Adipocyte (in vitro differentiated cells): ENCODE data around the gene DENND5A.

Source experiments
- DNase-seq: peaks from one replicate; pipeline ENCODE4 v3.0.0-alpha.2; 2015; ENCODE audit warnings: low read depth
- H3K27me3 ChIP-seq: replicated peaks from 2 replicates; pipeline ENCODE4 v1.7.0; 2013; ENCODE audit warnings: mild to moderate bottlenecking, low read length, moderate library complexity; ENCODE audit not compliant: control insufficient read depth, insufficient read depth
- H3K36me3 ChIP-seq: 2 replicates; pipeline ENCODE4 v1.7.0; 2013; ENCODE audit warnings: low read length, mild to moderate bottlenecking, moderate library complexity; ENCODE audit not compliant: control insufficient read depth, insufficient read depth, severe bottlenecking
- H3K4me1 ChIP-seq: 2 replicates; pipeline ENCODE4 v1.7.0; 2013; ENCODE audit warnings: mild to moderate bottlenecking, low read length, moderate library complexity; ENCODE audit not compliant: control insufficient read depth, insufficient read depth
- H3K4me3 ChIP-seq: 2 replicates; pipeline ENCODE4 v1.7.0; 2013; ENCODE audit warnings: mild to moderate bottlenecking, low read length, moderate library complexity
- H3K9ac ChIP-seq: 2 replicates; pipeline ENCODE4 v1.7.0; 2013; ENCODE audit warnings: mild to moderate bottlenecking, low read length, moderate library complexity
- H3K9me3 ChIP-seq: 2 replicates; pipeline ENCODE4 v1.7.0; 2013; ENCODE audit warnings: mild to moderate bottlenecking, low read length, moderate library complexity; ENCODE audit not compliant: control insufficient read depth

The DENND5A gene

GRCh38 chr11:9277176-9277575, 12.0 kb upstream of the DENND5A start:
- Histone ChIP-seq H3K36me3 (peaks cover 27% of the 10 kb centered on the region), H3K4me3 (no peak overlapping the region), H3K9ac (no peak overlapping the region), H3K9me3 (no peaks in the 10 kb centered on the region), H3K4me1 (peaks cover 2% of the 10 kb centered on the region), H3K27me3 (no peaks in the 10 kb centered on the region)
- DNase-seq, result no peak

- DNase-seq, result no peak
- no peak overlapping the region for H3K9ac ChIP-seq
- H3K4me3 ChIP-seq, result no peak overlapping the region
- peaks cover 2% of the 10 kb centered on the region for H3K4me1 ChIP-seq
- no peaks in the 10 kb centered on the region for H3K9me3 ChIP-seq
- H3K36me3 ChIP-seq, result peaks cover 21% of the 10 kb centered on the region
- no peaks in the 10 kb centered on the region for H3K27me3 ChIP-seq
These were observed 11.4 kb upstream of the DENND5A start for GRCh38 chr11:9276571-9276970.

DNA sequence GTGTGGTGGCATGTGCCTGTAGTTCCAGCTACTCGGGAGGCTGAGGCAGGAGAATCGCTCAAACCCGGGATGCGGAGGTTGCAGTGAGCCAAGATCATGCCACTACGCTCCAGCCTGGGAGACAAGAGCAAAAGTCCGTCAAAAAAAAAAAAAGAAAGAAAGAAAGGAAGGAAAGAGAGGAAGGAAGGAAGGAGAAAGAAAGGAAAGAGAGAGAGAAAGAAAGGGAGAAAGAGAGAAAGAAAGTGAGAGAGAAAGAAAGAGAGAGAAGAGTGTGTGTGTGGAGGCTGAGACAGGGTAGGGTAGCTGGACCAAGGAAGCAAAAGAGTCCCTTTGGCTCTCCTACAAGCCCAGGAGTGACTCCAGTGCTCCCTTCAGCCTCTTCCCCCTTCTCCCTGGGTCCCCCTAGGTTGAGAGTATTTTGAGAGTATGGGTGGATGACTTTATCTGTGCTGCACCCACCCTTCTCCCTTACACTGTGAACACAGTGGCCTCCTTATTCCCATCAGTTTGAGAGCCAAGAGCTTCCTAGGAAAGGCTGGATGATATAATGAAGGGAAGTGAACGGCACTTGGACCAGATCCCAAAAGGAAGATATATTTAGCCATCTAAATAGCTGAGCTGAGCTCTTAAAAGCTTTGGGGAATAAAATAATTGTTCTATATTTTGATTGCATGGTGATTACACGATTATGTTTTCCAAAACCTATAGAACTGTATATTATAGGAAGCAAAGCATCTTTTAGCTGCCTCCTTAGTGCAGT, 9.5 kb upstream of the DENND5A start:
- Histone ChIP-seq H3K4me3 (no peak overlapping the region), H3K9me3 (no peaks in the 10 kb centered on the region), H3K36me3 (peaks cover 6% of the 10 kb centered on the region), H3K4me1 (peaks cover 2% of the 10 kb centered on the region), H3K9ac (no peak overlapping the region), H3K27me3 (no peaks in the 10 kb centered on the region)
- DNase-seq, result no peak

DNA sequence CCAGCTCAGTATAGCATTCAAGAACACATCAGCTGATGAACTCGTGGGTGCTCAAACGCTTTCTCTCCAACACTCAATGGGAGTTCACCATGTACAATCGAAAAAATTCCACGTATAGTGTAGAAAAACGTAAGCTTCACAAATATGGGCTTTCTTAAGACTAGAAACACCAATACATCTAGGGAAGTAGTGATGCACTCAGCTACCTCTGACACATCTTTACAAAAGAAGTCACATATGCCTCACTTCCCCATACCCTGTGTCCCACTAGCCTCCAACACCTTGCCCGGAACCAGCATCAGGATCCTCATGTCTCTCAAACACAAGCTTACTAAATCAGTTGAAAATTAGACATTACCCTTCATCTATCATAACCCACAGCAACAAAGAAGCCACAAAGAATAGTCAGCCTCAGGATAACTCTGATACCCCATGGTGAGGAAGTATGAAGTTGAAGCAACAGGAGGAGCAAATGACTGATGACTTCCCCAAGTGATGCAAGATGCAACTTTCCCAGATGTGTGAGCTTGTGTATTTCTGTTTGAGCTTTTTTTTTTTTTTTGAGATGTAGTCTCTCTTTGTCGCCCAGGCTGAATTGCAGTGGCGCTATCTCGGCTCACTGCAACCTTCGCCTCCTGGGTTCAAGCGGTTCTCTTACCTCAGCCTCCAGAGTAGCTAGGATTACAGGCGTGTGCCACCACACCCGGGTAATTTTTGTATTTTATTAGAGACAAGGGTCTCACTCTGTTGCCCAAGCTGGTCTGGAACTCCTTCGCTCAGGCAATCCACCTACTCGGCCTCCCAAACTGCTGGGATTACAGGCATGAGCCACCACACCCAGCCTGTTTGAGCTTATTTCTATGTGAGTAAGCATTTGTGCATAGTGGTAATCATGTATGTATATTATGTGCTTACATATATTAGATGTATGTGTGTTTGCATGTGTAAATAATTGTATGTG, 8.5 kb upstream of the DENND5A start:
- Histone ChIP-seq H3K9me3 (no peaks in the 10 kb centered on the region), H3K36me3 (peaks cover 6% of the 10 kb centered on the region), H3K4me1 (peaks cover 2% of the 10 kb centered on the region), H3K27me3 (no peaks in the 10 kb centered on the region), H3K4me3 (no peak overlapping the region), H3K9ac (no peak overlapping the region)
- no peak for DNase-seq

GRCh38 chr11:9269492-9270013, 4.4 kb upstream of the DENND5A start:
- peaks cover 8% of the 10 kb centered on the region for H3K4me1 ChIP-seq
- no peaks in the 10 kb centered on the region for H3K9me3 ChIP-seq
- DNase-seq, result peak; percentile 53
- H3K36me3 ChIP-seq, result no peaks in the 10 kb centered on the region
- no peak overlapping the region for H3K4me3 ChIP-seq
- H3K9ac ChIP-seq, result no peak overlapping the region
- no peaks in the 10 kb centered on the region for H3K27me3 ChIP-seq

GRCh38 chr11:9267680-9268079, 2.5 kb upstream of the DENND5A start:
- H3K36me3 ChIP-seq, result no peaks in the 10 kb centered on the region

DNA sequence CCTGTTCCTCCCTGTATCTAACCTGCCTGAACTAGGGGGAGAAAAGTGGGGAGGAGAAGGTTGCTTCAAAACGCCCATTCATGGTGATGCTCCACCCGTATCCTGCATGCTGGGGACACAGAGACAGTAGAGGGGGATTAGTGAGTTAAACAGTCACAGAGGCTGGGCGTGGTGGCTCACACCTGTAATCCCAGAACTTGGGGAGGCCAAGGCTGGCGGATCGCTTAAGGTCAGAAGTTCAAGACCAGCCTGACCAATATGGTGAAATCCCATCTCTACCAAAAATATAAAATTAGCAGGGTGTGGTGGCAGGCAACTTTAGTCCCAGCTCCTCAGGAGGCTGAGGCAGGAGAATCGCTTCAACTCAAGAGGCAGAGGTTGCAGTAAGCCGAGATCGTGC, 1.8 kb upstream of the DENND5A start:
- Histone ChIP-seq H3K27me3 (no peaks in the 10 kb centered on the region), H3K9me3 (no peaks in the 10 kb centered on the region), H3K36me3 (no peaks in the 10 kb centered on the region), H3K4me3 (no peak overlapping the region), H3K4me1 (peaks cover 17% of the 10 kb centered on the region), H3K9ac (no peak overlapping the region)
- no peak for DNase-seq

More at GRCh38 chr11:9267680-9268079, 2.5 kb upstream of the DENND5A start:
- DNase-seq, result no peak
- Histone ChIP-seq H3K27me3 (no peaks in the 10 kb centered on the region), H3K4me3 (no peak overlapping the region), H3K4me1 (peaks cover 11% of the 10 kb centered on the region), H3K9ac (no peak overlapping the region), H3K9me3 (no peaks in the 10 kb centered on the region)

- Histone ChIP-seq H3K9ac (peak overlapping the region; percentile 99), H3K36me3 (no peaks in the 10 kb centered on the region), H3K4me1 (peaks cover 19% of the 10 kb centered on the region), H3K4me3 (no peak overlapping the region), H3K9me3 (no peaks in the 10 kb centered on the region), H3K27me3 (no peaks in the 10 kb centered on the region)
- no peak for DNase-seq
These were observed 1.1 kb upstream of the DENND5A start for GRCh38 chr11:9266132-9266736.

DNA sequence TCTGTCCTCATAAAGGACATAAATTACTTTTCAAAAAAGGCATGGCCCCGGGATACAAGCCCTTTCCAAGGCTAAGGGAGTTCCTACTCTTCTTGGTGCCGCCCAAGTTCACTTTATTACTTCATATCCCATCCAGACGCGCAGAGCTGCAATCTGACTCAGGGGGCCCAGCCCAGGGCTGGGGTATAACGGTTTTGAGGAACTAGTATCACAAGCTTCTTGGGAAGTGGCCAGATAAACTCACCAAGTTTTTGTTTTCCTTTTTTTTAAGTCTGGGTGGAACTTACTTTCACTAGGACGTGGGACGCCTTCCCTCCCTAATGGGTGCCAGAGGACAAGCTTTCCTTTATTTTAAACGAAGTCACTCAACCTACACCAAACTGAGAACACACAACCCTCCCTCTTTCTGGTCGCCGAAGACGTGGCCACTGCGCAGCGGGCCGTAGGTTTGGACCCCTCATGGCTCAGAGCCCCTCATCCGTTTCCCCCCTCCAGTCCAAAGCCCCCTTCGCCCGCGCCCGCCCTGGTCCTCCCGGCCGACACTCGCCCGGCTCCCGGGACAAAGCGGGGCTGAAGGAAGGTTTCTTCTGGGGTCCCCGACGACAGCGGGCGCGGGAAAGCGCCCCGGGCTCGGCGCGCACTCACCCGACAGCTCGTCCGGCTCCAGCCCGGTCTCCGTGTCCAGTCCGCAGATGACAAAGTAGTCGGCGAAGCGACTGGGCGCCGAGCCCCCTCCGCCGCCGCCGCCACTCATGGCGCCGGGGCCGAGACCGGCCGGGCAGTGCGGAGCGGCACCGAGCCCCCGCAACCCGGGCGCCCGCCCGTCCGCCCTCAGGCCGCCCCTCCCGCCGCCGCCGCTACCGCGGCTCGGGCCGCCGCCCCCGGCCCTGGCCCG, 587 bp downstream of the DENND5A start:
- peak; percentile 96 for DNase-seq
- peaks cover 35% of the 10 kb centered on the region for H3K4me1 ChIP-seq
- H3K36me3 ChIP-seq, result no peaks in the 10 kb centered on the region
- peak overlapping the region; percentile 99 for H3K9ac ChIP-seq
- H3K9me3 ChIP-seq, result no peaks in the 10 kb centered on the region
- peak overlapping the region; percentile 92 for H3K4me3 ChIP-seq
- no peaks in the 10 kb centered on the region for H3K27me3 ChIP-seq

GRCh38 chr11:9263840-9264315, 1.3 kb downstream of the DENND5A start:
- no peaks in the 10 kb centered on the region for H3K27me3 ChIP-seq
- no peaks in the 10 kb centered on the region for H3K9me3 ChIP-seq
- H3K36me3 ChIP-seq, result no peaks in the 10 kb centered on the region
- peaks cover 37% of the 10 kb centered on the region for H3K4me1 ChIP-seq
- peak overlapping the region; percentile 99 for H3K9ac ChIP-seq
- peak; percentile 58 for DNase-seq
- H3K4me3 ChIP-seq, result peak overlapping the region; percentile 92
